Activated naive CD8-positive, alpha-beta T cell treated with anti-CD3 and anti-CD28 coated beads, Interleukin-2, amount 50 U/mL, for 24 hours (primary cell): ENCODE data around the gene CMTM5.
A peak's percentile ranks its signal among the peaks of the same experiment; 100 is the strongest.
"Not testable (repeated sequence)": the region's sequence is repeated elsewhere in the genome, so short reads cannot be mapped to it uniquely, and the experiment has no call there.

Experiments used
- ATAC-seq: fragments of 150-1000 bp; cut with Tn5 transposase; one replicate; pipeline ENCODE4 v1.10.0; 2021
- DNase-seq: peaks from one replicate; pipeline ENCODE4 v3.0.0; 2021
- H3K27ac Mint-ChIP-seq: one replicate; pipeline ENCODE4 v1.8.0; 2021; ENCODE audit warnings: mild to moderate bottlenecking, mixed read lengths
- H3K27me3 Mint-ChIP-seq: one replicate; pipeline ENCODE4 v1.8.0; 2021; ENCODE audit warnings: mixed read lengths
- H3K36me3 Mint-ChIP-seq: one replicate; pipeline ENCODE4 v1.8.0; 2021; ENCODE audit warnings: low read depth, mixed read lengths
- H3K4me1 Mint-ChIP-seq: one replicate; pipeline ENCODE4 v1.8.0; 2021; ENCODE audit warnings: mixed read lengths
- H3K4me3 Mint-ChIP-seq: one replicate; pipeline ENCODE4 v1.8.0; 2021; ENCODE audit warnings: mild to moderate bottlenecking, moderate library complexity, mixed read lengths
- H3K9me3 Mint-ChIP-seq: one replicate; pipeline ENCODE4 v1.8.0; 2021; ENCODE audit warnings: mixed read lengths

CMTM5 gene

GRCh38 chr14:23389396-23389795 lies 12.6 kb downstream of the CMTM5 start:
- no peaks in the 10 kb centered on the region for H3K36me3 Mint-ChIP-seq
- no peak for DNase-seq
- no peak for ATAC-seq
- H3K27ac Mint-ChIP-seq: no peak overlapping the region
- H3K4me3 Mint-ChIP-seq: no peak overlapping the region
- peaks cover 2% of the 10 kb centered on the region for H3K27me3 Mint-ChIP-seq
- no peaks in the 10 kb centered on the region for H3K9me3 Mint-ChIP-seq
- no peaks in the 10 kb centered on the region for H3K4me1 Mint-ChIP-seq

DNA sequence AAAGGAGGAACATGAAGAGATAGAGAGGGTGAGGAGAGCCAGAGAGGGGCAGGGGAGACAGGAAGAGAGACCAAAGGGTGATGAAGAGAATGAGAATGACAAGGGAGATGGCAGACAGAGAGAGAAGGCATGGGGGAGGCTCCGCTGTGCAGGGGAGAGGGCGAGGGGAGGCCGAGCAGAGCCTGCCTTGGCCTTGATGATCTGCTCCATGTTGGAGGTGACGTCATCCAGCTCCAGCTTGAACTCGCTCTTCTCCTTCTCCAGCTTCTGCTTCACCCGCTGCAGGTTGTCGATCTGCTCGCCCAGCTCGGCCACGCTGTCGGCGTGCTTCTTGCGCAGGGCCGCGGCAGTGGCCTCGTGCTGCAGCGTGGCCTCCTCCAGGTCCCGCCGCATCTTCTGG lies 13.0 kb downstream of the CMTM5 start:
- H3K27ac Mint-ChIP-seq, H3K4me1 Mint-ChIP-seq, H3K4me3 Mint-ChIP-seq, ATAC-seq, H3K27me3 Mint-ChIP-seq, H3K9me3 Mint-ChIP-seq, DNase-seq, H3K36me3 Mint-ChIP-seq: not testable (repeated sequence)

DNA sequence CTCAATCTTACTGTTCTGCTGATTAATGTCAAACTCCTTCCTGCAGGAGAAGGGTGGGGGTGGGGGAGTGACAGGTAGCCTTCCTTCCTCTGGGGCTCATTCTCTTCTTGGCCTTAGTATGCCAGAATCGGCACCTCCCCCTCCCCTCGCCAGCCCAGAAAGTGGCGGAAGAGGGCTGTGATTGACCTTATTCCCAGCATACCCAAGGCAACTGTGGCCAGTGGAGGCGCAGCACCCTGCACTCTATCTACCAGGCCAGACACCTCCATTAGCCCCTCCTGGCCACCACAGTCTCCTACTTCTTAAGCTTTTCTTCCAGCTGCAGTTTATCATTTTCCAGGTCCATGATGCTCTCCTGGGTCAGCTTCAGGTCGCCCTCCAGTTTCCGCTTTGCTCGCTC lies 15.8 kb downstream of the CMTM5 start:
- ATAC-seq (no peak), DNase-seq (no peak)
- Mint-ChIP-seq H3K4me1 (no peaks in the 10 kb centered on the region), H3K36me3 (no peaks in the 10 kb centered on the region), H3K4me3 (no peak overlapping the region), H3K27ac (no peak overlapping the region), H3K27me3 (peaks cover 5% of the 10 kb centered on the region), H3K9me3 (no peaks in the 10 kb centered on the region)

DNA sequence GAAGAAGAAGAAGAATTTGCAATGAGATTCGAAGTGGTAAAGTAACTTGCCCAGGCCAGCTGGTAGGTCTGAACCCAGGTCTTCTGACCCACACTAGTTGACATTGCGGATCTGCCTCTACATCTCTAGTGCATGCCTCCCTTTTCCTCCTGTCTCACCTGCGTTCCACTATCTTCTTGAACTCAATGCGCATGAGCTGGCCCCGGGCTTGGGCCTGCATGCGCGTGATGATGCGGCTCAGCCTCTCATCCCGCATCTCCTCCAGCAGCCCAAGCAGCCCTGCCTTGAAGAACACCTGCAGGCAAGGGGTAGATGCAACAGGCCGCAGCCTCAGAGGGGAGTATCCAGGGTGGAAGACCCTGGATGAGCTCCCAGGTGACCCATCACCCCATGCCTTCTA lies 19.3 kb downstream of the CMTM5 start:
- H3K36me3 Mint-ChIP-seq: no peaks in the 10 kb centered on the region
- no peak overlapping the region for H3K27ac Mint-ChIP-seq
- H3K4me3 Mint-ChIP-seq: no peak overlapping the region
- ATAC-seq (no peak), DNase-seq (no peak)
- H3K9me3 Mint-ChIP-seq: no peaks in the 10 kb centered on the region
- peaks cover 3% of the 10 kb centered on the region for H3K27me3 Mint-ChIP-seq
- no peaks in the 10 kb centered on the region for H3K4me1 Mint-ChIP-seq

GRCh38 chr14:23396781-23397407 lies 20.0 kb downstream of the CMTM5 start:
- no peak overlapping the region for H3K27ac Mint-ChIP-seq
- ATAC-seq (no peak), DNase-seq (no peak)
- peaks cover 3% of the 10 kb centered on the region for H3K27me3 Mint-ChIP-seq
- H3K9me3 Mint-ChIP-seq: no peaks in the 10 kb centered on the region
- no peaks in the 10 kb centered on the region for H3K4me1 Mint-ChIP-seq
- H3K4me3 Mint-ChIP-seq: no peak overlapping the region
- H3K36me3 Mint-ChIP-seq: no peaks in the 10 kb centered on the region

DNA sequence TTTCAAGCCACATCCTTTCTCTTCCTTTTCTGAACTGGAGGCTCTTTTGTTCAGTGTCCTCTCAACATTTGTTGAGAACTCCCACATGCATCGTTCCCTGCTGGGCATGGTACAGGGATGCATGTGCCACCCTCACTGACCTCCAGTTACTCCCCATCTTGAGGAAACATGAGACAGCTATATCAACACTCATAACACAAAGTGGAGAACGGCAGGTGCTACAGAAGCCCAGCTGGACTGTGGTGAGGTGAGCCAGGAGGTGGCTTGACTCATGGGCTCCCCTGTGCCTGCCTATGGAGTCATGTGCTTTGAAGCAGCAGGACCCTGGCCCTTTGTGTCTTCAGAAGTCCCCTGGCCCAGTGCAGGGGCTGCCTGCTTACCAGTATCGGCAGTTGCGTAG lies 21.5 kb downstream of the CMTM5 start:
- Mint-ChIP-seq H3K4me3 (no peak overlapping the region), H3K27ac (no peak overlapping the region), H3K4me1 (no peaks in the 10 kb centered on the region), H3K9me3 (no peaks in the 10 kb centered on the region), H3K36me3 (no peaks in the 10 kb centered on the region), H3K27me3 (peaks cover 7% of the 10 kb centered on the region)
- DNase-seq (no peak), ATAC-seq (no peak)

GRCh38 chr14:23399136-23399535 lies 22.3 kb downstream of the CMTM5 start:
- Mint-ChIP-seq H3K4me1 (no peaks in the 10 kb centered on the region), H3K27me3 (peaks cover 8% of the 10 kb centered on the region), H3K9me3 (no peaks in the 10 kb centered on the region), H3K27ac (no peak overlapping the region), H3K36me3 (no peaks in the 10 kb centered on the region), H3K4me3 (no peak overlapping the region)
- DNase-seq: no peak
- ATAC-seq: no peak

DNA sequence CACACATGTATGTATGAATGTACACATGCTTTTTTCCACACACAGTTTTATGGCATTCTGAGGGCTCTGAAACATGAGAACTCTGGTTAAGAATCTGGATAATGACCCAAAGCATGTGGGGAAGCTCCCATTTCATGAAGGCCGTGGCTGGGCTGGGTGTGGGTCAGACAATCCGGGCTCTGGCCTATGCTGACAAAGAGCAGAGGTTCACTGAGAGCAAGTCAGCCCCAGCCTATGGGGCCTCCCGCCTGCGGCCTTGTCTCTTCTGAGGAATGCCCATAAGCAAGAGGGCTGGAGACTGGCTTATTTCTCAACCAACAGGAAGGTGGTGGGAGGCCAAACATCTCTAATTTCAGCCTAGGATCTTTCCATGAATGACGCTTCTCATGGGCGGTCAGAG lies 22.7 kb downstream of the CMTM5 start:
- ATAC-seq: no peak
- Mint-ChIP-seq H3K27ac (no peak overlapping the region), H3K36me3 (no peaks in the 10 kb centered on the region), H3K9me3 (no peaks in the 10 kb centered on the region), H3K4me3 (no peak overlapping the region), H3K4me1 (no peaks in the 10 kb centered on the region), H3K27me3 (peaks cover 8% of the 10 kb centered on the region)
- DNase-seq: no peak

GRCh38 chr14:23400496-23401149 lies 23.8 kb downstream of the CMTM5 start:
- not testable (repeated sequence) for H3K4me3 Mint-ChIP-seq, H3K9me3 Mint-ChIP-seq, ATAC-seq, DNase-seq, H3K4me1 Mint-ChIP-seq, H3K36me3 Mint-ChIP-seq, H3K27ac Mint-ChIP-seq, H3K27me3 Mint-ChIP-seq

DNA sequence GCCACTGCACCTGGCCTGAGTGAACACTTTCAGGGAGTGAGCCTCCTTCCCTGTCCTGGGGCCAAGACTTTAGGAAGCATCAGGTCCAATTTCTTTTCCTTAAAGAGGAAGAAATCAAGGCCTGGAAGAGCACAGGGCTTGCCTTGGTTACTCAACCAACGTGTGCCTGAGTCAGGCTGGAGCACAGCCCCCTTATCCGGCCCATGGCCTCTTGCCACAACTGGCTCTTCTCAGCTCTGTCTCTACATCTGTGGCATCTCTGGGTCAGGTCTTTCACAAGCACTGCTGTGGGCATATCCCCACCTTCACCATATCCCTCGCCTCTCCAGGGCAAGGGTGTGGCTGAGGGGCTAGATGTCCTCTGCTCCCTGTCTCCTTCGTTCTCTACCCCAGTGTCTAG lies 24.4 kb downstream of the CMTM5 start:
- H3K36me3 Mint-ChIP-seq: no peaks in the 10 kb centered on the region
- no peak overlapping the region for H3K4me3 Mint-ChIP-seq

GRCh38 chr14:23402296-23403138 lies 25.7 kb downstream of the CMTM5 start:
- Mint-ChIP-seq H3K27ac (no peak overlapping the region), H3K36me3 (no peaks in the 10 kb centered on the region), H3K4me1 (no peaks in the 10 kb centered on the region), H3K9me3 (no peaks in the 10 kb centered on the region), H3K4me3 (no peak overlapping the region), H3K27me3 (peaks cover 8% of the 10 kb centered on the region)
- DNase-seq (no peak), ATAC-seq (no peak)

More for the DNA sequence above, 24.4 kb downstream of the CMTM5 start:
- DNase-seq (no peak), ATAC-seq (no peak)
- Mint-ChIP-seq H3K27me3 (peaks cover 7% of the 10 kb centered on the region), H3K27ac (peak overlapping the region; percentile 32), H3K4me1 (no peaks in the 10 kb centered on the region), H3K9me3 (no peaks in the 10 kb centered on the region)

DNA sequence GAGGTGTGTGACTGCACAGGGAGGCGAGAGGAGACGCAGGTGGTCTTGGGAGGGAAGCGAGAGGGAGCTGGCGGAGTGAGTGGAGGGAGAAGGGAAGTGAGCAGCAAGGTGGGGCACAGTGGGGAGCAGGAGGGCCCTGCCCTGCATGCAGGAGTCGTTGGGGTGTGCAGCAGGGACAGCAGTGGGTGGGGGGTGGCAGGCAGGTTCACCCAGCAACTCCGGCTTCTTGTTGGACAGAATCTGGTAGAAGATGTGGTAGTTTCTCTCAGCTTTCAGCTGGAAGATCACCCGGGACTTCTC lies 26.2 kb downstream of the CMTM5 start:
- Mint-ChIP-seq H3K27ac (no peak overlapping the region), H3K4me3 (no peak overlapping the region), H3K36me3 (no peaks in the 10 kb centered on the region), H3K9me3 (no peaks in the 10 kb centered on the region), H3K4me1 (no peaks in the 10 kb centered on the region), H3K27me3 (peaks cover 11% of the 10 kb centered on the region)
- no peak for DNase-seq
- no peak for ATAC-seq

GRCh38 chr14:23403908-23404307 lies 27.1 kb downstream of the CMTM5 start:
- H3K36me3 Mint-ChIP-seq: no peaks in the 10 kb centered on the region
- ATAC-seq (no peak), DNase-seq (no peak)
- H3K27ac Mint-ChIP-seq: no peak overlapping the region
- no peaks in the 10 kb centered on the region for H3K4me1 Mint-ChIP-seq
- peaks cover 11% of the 10 kb centered on the region for H3K27me3 Mint-ChIP-seq
- no peaks in the 10 kb centered on the region for H3K9me3 Mint-ChIP-seq
- H3K4me3 Mint-ChIP-seq: no peak overlapping the region

GRCh38 chr14:23404331-23404900 lies 27.6 kb downstream of the CMTM5 start:
- DNase-seq: no peak
- no peaks in the 10 kb centered on the region for H3K4me1 Mint-ChIP-seq
- H3K27ac Mint-ChIP-seq: no peak overlapping the region
- no peak for ATAC-seq
- H3K4me3 Mint-ChIP-seq: no peak overlapping the region
- H3K9me3 Mint-ChIP-seq: no peaks in the 10 kb centered on the region
- no peaks in the 10 kb centered on the region for H3K36me3 Mint-ChIP-seq
- peaks cover 11% of the 10 kb centered on the region for H3K27me3 Mint-ChIP-seq

DNA sequence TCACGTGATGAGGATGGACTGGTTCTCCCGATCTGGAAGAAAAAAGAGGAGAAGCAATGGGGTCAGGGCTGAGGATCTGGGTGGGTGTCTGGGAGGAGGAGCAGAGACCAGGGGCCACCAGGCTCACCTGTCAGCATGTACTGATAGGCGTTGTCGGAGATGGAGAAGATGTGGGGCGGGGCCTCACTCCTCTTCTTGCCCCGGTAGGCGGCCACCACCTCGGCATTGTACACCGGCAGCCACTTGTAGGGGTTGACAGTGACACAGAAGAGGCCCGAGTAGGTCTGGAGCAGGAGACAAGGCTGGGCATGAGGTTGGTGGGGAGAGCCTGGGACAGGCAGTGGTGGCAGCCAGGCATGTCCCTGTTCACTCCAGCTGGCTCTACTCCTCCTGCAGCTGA lies 28.2 kb downstream of the CMTM5 start:
- peaks cover 11% of the 10 kb centered on the region for H3K27me3 Mint-ChIP-seq
- H3K4me3 Mint-ChIP-seq: no peak overlapping the region
- ATAC-seq (no peak), DNase-seq (no peak)
- H3K4me1 Mint-ChIP-seq: no peaks in the 10 kb centered on the region
- H3K27ac Mint-ChIP-seq: no peak overlapping the region
- no peaks in the 10 kb centered on the region for H3K9me3 Mint-ChIP-seq
- no peaks in the 10 kb centered on the region for H3K36me3 Mint-ChIP-seq
